Urinary bladder (tissue), 4 donors: ENCODE results near the gene TMEM52. TPM values are rescaled to one million over a fixed set of nuclear protein-coding genes. Genes with fewer than 3 reads are reported as not detected.
"Not testable (repeated sequence)": the region's sequence is repeated elsewhere in the genome, so short reads cannot be mapped to it uniquely, and the experiment has no call there.

Source experiments
- DNase-seq: peaks from one replicate; pipeline ENCODE4 v3.0.0-alpha.2; 2015; ENCODE audit errors: extremely low spot score
- H3K27ac ChIP-seq: one replicate; pipeline ENCODE4 v1.5.1; 2013; ENCODE audit warnings: low read depth, mild to moderate bottlenecking, moderate library complexity
- H3K36me3 ChIP-seq: one replicate; pipeline ENCODE4 v1.6.1; 2013; ENCODE audit warnings: mild to moderate bottlenecking, moderate library complexity; ENCODE audit not compliant: insufficient read depth
- H3K4me1 ChIP-seq: one replicate; pipeline ENCODE4 v1.6.1; 2013; ENCODE audit warnings: mild to moderate bottlenecking, moderate library complexity; ENCODE audit not compliant: insufficient read depth
- H3K4me3 ChIP-seq: one replicate; pipeline ENCODE4 v1.5.1; 2013; ENCODE audit warnings: low read depth, low read length
- WGBS: extraction: QIAGEN DNeasy Blood & Tissue Kit; methylation state at CpG from one replicate; pipeline ENCODE4 v1.1.7; 2013; 5-methylcytosine and 5-hydroxymethylcytosine counted together
- polyA plus RNA-seq: library from polyadenylated mRNA; stranded (reverse); fragments of 200-250 nt; gene quantifications from one replicate; pipeline ENCODE4 v1.2.3, GENCODE V29; 2013
- total RNA-seq: library from RNA; depleted of rRNA; stranded (reverse); fragments of >200 nt; gene quantifications from one replicate; pipeline ENCODE4 v1.2.3, GENCODE V29; 2014
- donor health status: healthy with polysubstance abuse.
- donor health status: healthy.

Gene TMEM52
- total and polyA plus RNA-seq, 2 donors, result 1.0 TPM; not detected in 1

DNA sequence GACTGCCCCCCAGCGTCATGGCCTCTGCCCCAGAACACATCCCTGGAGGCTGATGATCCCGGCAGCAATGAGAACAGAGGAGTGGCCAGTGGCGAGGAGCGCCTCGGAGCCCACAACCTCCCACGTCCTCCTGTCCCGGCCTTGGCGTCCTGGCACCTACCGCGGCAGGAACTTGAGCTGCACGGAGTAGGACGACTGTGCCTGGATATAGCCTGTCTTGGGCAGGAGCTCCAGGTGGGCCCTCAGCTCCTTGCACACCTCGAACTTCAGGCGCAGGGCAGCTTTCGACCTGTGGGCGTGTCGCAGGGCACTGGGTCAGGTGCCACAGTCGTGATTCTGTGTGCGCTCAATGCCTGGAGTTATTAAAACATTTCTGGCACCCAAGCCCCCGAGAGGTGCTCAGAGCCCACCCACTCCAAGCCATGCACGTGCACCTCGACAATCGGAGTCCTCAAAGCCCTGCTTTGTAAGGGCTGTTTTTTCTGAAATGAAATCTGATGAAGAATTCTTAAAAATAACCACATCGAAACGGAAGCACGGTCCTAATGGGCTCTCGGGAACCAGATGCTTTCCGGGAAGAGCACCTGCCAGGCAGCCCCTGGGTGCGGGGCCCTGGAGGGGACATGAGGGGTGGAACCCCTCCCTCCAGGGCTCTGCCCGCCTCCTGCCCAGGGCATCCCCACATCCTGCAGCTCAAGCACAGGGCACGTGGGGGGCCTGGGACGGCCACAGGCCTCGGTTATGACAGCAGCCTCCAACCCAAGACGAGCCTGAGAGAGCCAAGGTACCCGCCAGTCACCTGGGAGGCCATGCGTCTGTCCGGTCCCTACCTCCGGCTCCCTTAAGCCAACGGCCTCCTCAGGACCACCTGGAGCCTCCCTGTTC is 23.0 kb upstream of the TMEM52 start:
- Histone ChIP-seq H3K27ac (no peak overlapping the region), H3K4me3 (no peak overlapping the region), H3K4me1 (no peaks in the 10 kb centered on the region), H3K36me3 (no peaks in the 10 kb centered on the region)
- DNase-seq, result no peak
- 80% methylated on average over 39 of the region's 39 CpGs for WGBS

DNA sequence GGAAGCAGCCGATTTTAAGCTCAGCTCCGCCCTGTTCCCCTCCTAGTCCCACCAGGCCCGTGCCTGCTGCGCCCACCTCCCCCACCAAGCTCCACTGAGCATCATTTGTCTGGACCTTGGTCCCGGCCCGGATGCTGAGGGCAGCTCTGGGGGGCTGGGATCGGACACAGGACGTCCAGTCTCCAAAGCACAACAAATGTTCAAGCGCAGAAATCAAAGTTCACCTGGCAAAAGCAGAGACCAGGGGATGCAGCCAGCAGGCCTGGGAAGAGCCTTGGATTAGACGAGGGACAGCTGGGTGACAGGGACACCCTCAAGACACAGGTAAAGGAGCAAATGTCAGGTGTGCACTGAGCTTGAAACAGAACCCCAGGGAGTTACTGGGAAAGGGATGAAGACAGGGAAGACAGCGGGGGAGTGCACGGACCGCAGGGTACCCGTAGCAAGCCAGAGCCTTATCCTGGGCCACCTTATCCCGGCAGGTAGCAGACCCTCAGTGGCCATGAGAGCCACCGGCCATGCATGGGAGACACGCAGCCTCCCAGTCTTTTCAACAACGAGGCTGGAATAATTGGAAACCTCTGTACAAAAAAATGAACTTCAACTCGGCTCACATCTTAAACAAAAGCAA is 22.2 kb upstream of the TMEM52 start:
- DNase-seq, result no peak
- no peak overlapping the region for H3K4me3 ChIP-seq
- H3K27ac ChIP-seq, result no peak overlapping the region
- WGBS, result 69% methylated on average over 19 of the region's 19 CpGs
- H3K36me3 ChIP-seq, result no peaks in the 10 kb centered on the region
- no peaks in the 10 kb centered on the region for H3K4me1 ChIP-seq

DNA sequence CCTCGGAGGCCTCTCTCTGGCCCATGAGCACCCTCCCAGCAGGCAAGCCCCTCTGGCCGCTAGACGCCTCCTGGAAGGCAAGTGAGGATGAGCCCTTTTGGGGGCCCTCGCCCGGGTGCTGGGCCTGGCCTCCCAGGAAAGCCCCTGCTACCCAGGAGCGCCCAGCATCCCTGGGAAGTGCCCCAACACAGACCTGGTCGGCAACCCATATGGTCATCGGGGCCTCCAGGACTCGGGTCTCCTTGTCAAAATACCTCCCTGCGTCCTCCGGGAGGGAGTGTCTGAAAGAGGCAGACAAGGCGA is 21.0 kb upstream of the TMEM52 start:
- WGBS, result 84% methylated on average over 12 of the region's 12 CpGs
- no peak for DNase-seq
- H3K4me3 ChIP-seq, result no peak overlapping the region
- H3K4me1 ChIP-seq, result no peaks in the 10 kb centered on the region
- no peak overlapping the region for H3K27ac ChIP-seq
- H3K36me3 ChIP-seq, result no peaks in the 10 kb centered on the region

DNA sequence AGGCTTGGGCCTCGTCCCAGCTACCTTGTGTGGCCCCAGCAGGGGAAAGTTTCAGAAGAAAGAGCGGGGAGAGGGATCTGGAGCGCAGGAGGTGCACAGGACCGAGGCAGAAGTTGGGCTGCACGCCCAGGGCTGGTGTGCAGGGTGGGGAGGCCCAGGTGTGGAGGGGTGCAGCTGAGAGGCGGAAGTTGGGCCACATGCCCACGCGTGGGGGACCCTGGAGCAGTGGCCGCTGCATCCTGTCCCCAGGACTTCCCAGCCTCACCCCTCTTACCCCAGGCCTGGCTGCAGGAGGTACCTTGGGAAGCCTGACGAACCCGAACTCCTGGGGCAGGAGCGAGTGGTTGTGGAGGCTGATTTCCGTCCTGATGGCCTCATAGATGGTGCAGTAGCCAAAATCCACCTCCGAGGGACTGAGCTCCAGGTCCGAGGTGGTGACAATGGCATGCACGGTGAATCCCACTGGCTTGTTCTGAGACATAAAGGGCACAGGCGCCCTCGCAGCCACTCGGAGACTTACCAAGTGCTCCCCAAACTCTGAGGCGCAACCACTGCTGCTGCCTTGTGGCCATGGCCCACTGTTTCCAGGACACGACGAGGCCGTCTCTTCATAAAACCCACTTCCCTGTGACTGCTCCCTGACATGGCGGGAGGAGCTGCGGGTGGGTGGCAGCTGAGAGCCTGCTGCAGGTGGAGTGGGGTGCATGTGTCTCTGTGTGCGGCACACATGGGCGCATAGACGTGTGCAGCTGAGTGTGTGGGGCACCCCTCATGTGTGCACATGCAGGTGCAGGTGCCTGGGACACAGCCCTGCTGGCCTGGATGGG is 20.4 kb upstream of the TMEM52 start:
- Histone ChIP-seq H3K4me1 (no peaks in the 10 kb centered on the region), H3K36me3 (no peaks in the 10 kb centered on the region), H3K27ac (no peak overlapping the region), H3K4me3 (no peak overlapping the region)
- DNase-seq, result no peak
- WGBS, result 84% methylated on average over 28 of the region's 28 CpGs

DNA sequence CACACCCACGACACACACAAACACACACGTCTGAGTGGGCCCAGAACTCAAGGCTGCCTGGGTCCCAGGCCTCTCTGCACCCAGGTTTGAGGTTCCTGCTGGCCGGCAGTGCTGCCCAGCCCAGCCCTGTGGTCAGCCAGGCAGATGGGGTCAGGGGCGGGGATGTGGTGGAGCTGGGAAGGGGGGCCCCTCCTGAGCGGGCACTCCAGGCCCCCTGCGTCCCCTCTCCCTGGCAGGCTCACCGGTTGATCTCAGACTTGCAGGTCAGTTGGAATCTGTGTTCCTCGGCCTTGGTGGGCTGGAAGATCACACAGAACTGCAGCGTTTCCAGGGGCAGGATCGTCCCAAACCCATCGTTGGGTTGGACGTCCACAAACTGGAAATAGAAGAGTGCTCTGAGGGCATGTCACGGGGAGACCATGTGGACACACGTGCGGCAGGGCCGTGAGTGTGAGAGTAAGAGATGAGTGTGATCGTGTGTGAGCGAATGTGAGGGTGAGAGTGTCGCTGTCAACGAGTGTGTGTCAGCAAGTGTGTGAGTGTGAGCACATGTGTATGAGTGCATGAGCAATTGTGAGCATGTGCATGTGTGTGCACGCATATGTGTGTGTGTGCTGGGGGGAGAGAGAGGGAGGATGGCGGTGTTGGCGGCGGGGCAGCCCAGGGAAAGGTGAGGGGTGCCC is 19.7 kb upstream of the TMEM52 start:
- Histone ChIP-seq H3K4me1 (no peaks in the 10 kb centered on the region), H3K36me3 (no peaks in the 10 kb centered on the region), H3K4me3 (no peak overlapping the region), H3K27ac (no peak overlapping the region)
- DNase-seq, result no peak
- WGBS, result 81% methylated on average over 24 of the region's 24 CpGs

DNA sequence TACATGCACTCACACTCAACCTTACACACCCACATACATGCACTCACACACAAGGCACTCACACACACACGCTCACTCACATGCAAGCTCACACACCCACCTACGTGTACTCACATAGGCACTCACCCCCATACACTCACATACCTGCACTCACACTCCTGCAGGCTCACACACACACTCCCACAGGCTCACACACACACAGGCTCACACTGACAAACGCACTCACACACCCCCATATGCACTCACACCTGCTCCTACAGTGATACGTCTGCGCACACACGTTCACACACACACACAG is 19.1 kb upstream of the TMEM52 start:
- Histone ChIP-seq H3K36me3 (no peaks in the 10 kb centered on the region), H3K4me1 (no peaks in the 10 kb centered on the region), H3K4me3 (no peak overlapping the region), H3K27ac (no peak overlapping the region)
- no peak for DNase-seq
- 75% methylated on average over 6 of the region's 6 CpGs for WGBS

DNA sequence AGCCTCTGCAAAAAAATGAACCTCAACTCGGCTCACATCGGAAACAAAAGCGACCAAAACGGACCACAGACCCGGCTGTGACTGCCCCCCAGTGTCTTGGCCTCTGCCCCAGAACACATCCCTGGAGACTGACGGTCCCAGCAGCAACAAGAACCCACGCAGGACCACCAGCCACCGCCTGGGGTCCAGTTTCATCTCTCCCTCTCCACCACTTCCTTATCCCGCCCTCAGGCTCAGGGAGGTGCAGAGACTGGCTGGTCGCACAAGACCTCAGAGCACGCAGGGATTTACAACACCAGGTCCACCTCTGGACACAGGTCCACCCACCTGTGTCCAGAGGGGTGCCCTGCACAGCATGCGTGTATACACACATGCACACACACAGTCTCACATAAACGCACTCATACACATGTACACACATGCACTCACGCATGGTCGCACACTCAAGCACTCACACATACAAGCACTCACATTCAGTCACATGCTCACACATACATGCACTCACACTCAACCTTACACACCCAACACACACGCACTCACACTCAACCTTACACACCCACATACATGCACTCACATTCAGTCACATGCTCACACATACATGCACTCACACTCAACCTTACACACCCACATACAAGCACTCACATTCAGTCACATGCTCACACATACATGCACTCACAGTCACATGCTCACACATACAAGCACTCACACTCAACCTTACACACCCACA is 18.6 kb upstream of the TMEM52 start:
- no peak for DNase-seq
- WGBS, result 68% methylated on average over 16 of the region's 16 CpGs
- no peaks in the 10 kb centered on the region for H3K36me3 ChIP-seq
- H3K4me1 ChIP-seq, result no peaks in the 10 kb centered on the region
- no peak overlapping the region for H3K4me3 ChIP-seq
- H3K27ac ChIP-seq, result no peak overlapping the region

DNA sequence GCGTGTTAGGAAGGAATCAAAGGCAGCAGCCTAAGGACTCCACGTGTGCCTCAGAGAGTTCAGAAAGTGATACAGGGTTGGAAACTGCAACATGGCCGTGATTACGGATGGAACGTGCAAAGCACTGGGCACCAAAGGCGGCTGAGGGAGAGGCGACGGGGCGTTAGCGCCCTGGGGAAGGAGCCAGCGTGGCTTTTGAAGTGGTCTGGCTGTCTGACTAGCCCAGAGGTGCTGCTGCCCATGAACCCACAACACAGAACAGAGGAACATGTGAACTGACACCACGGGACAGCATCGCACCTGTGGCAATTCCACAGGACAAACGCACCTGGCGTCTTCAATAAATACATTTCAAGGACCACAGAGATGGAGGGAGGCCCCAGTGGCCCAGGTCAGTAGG is 18.0 kb upstream of the TMEM52 start:
- no peak for DNase-seq
- Histone ChIP-seq H3K4me3 (no peak overlapping the region), H3K4me1 (no peaks in the 10 kb centered on the region), H3K36me3 (no peaks in the 10 kb centered on the region), H3K27ac (no peak overlapping the region)
- 77% methylated on average over 15 of the region's 15 CpGs for WGBS

DNA sequence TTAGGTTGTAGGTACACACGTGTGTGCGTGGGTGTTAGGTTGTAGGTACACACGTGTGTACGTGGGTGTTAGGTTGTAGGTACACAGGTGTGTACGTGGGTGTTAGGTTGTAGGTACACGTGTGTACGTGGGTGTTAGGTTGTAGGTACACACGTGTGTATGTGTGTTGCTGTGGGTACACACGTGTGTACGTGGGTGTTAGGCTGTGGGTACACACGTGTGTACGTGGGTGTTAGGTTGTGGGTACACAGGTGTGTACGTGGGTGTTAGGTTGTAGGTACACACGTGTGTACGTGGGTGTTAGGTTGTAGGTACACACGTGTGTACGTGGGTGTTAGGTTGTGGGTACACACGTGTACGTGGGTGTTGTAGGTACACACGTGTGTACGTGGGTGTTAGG is 15.8 kb upstream of the TMEM52 start:
- DNase-seq, H3K36me3 ChIP-seq, H3K4me1 ChIP-seq, H3K4me3 ChIP-seq, H3K27ac ChIP-seq: not testable (repeated sequence)
- 86% methylated on average over 21 of the region's 21 CpGs for WGBS

DNA sequence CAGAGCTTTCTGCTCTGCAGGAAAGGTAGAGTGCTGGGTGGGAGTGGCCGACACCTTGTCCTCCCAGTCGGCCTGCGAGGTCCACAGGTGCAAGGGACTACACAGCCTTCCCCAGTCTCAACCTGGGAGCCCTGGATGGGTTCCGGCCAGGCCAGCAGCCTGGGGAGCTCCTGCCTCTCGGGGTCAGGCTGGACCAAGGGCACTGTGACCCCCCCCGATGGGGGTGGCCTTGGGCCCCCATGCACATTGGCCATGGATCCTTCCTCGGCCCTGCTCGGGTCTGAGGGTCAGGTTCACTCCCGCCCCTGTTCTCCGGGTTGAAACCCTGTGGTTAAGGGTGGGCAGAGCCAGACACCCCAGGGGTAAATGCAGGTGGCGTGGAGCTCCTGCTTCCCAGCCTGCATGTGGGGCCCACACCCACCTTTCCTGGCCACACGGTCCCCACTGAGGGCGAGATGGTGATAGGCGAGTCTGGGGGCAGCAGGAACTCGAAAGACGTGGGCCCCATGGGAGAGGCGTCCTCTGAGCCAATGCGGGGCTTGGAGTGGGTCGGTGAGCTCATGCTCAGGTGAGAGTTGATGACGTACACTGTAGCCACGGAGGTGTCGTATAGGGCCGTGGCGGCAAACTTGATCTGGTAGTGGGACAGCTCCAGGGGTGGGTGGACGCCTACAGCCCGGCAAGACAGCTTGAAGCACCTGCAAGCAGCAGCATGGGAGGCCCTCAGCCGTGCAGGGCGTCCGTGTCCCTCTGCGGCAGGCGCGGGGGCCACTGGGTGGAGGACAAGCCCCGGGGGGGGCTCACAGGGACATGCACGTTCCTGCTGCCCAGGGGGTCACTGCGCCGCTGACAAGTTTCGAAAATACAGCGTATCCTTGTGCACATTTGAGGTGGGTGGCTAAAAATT is 10.8 kb upstream of the TMEM52 start:
- H3K4me3 ChIP-seq, result no peak overlapping the region
- no peak for DNase-seq
- H3K4me1 ChIP-seq, result no peaks in the 10 kb centered on the region
- WGBS, result 85% methylated on average over 38 of the region's 38 CpGs
- H3K36me3 ChIP-seq, result no peaks in the 10 kb centered on the region
- H3K27ac ChIP-seq, result no peak overlapping the region

DNA sequence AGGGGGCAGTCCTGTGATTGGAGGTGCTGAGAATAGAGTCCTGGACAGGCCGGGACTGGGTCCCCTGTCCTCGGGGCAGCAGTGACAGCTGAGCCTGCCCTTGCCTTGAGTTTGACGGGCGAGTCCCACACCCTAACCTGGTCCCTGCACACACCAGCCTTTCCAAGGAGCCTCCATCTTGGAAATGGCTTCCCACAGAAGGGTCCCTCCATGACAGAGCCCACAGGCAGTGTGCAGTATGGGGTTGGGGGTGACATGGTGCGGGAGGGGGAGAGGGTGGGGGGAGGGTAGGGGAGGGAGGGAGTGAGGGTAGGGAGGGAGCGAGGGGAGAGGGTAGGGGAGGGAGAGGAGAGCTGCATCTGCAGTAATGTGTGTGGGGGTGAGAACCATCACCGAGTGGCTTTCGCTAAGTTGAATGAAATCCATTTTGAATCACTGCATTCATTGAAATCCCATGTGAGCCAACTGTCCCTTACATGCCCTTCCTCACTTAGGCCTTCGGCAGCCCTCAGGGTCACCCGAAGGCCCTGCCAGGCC is 10.1 kb upstream of the TMEM52 start:
- no peaks in the 10 kb centered on the region for H3K36me3 ChIP-seq
- DNase-seq, result no peak
- no peak overlapping the region for H3K27ac ChIP-seq
- 78% methylated on average over 10 of the region's 10 CpGs for WGBS
- no peak overlapping the region for H3K4me3 ChIP-seq
- H3K4me1 ChIP-seq, result no peaks in the 10 kb centered on the region
